OCI-LY1 (cell line): ENCODE results near the gene ASCL1.

Source experiments
- H2AFZ ChIP-seq: fragments of 200-600 bp; sonication (generic), shearing (Covaris generic); 2 replicates; pipeline ENCODE4 v1.6.0; 2014; ENCODE audit warnings: antibody characterized with exemption, mild to moderate bottlenecking, low read length
- H3F3A ChIP-seq: fragments of 200-600 bp; sonication (generic), shearing (Covaris generic); 2 replicates; pipeline ENCODE4 v1.6.0; 2014; ENCODE audit warnings: mild to moderate bottlenecking, antibody characterized with exemption, low read length, moderate library complexity; ENCODE audit not compliant: insufficient read depth
- H3K27ac ChIP-seq: fragments of 200-600 bp; sonication (generic); 2 replicates; pipeline ENCODE4 v1.5.1; 2014; ENCODE audit warnings: low read length, mixed run types, mild to moderate bottlenecking, low read depth; ENCODE audit not compliant: poor library complexity, severe bottlenecking
- H3K27me3 ChIP-seq: fragments of 200-600 bp; sonication (generic); 2 replicates; pipeline ENCODE4 v1.6.0; 2014; ENCODE audit warnings: antibody characterized with exemption, mild to moderate bottlenecking, low read length, moderate library complexity; ENCODE audit not compliant: insufficient read depth
- H3K36me3 ChIP-seq: fragments of 200-600 bp; sonication (generic); 2 replicates; pipeline ENCODE4 v1.6.1; 2014; ENCODE audit warnings: mild to moderate bottlenecking, antibody characterized with exemption, low read length, moderate library complexity, mixed read lengths; ENCODE audit not compliant: insufficient read depth
- H3K4me1 ChIP-seq: fragments of 200-600 bp; sonication (generic); 2 replicates; pipeline ENCODE4 v1.5.1; 2014; ENCODE audit warnings: mild to moderate bottlenecking, low read length, moderate library complexity; ENCODE audit not compliant: insufficient read depth, severe bottlenecking
- H3K4me2 ChIP-seq: fragments of 200-600 bp; sonication (generic), shearing (Covaris generic); 2 replicates; pipeline ENCODE4 v1.6.1; 2014; ENCODE audit warnings: low read length
- H3K4me3 ChIP-seq: fragments of 200-600 bp; sonication (generic); 2 replicates; pipeline ENCODE4 v1.5.1; 2014; ENCODE audit warnings: low read length, low read depth, mild to moderate bottlenecking, mixed read lengths; ENCODE audit not compliant: poor library complexity, severe bottlenecking
- H3K79me2 ChIP-seq: fragments of 200-600 bp; shearing (Covaris generic); 2 replicates; pipeline ENCODE4 v1.6.1; 2016; ENCODE audit warnings: mixed run types, low read length, mixed read lengths; ENCODE audit not compliant: insufficient read depth
- H3K9ac ChIP-seq: fragments of 200-600 bp; sonication (generic), shearing (Covaris generic); 2 replicates; pipeline ENCODE4 v1.6.1; 2014; ENCODE audit warnings: mild to moderate bottlenecking, low read length, mixed read lengths
- H3K9me2 ChIP-seq: fragments of 200-600 bp; sonication (generic), shearing (Covaris generic); 2 replicates; pipeline ENCODE4 v1.6.1; 2014; ENCODE audit warnings: low read depth, mild to moderate bottlenecking, low read length, mixed read lengths
- H3K9me3 ChIP-seq: fragments of 200-600 bp; shearing (Covaris generic); 2 replicates; pipeline ENCODE4 v1.6.1; 2014; ENCODE audit warnings: low read length, mixed read lengths
- H4K20me1 ChIP-seq: fragments of 200-600 bp; sonication (generic), shearing (Covaris generic); 2 replicates; pipeline ENCODE4 v1.6.0; 2016; ENCODE audit warnings: mild to moderate bottlenecking, low read length; ENCODE audit not compliant: insufficient read depth
- CTCF ChIP-seq: fragments of 200-600 bp; sonication (generic), shearing (Covaris generic); IDR thresholded peaks from 2 replicates; pipeline ENCODE4 v1.5.1; 2017; ENCODE audit warnings: mild to moderate bottlenecking, antibody characterized with exemption, low read length, moderate library complexity, mixed read lengths
- EZH2 ChIP-seq: fragments of 200-600 bp; sonication (generic), shearing (Covaris generic); IDR thresholded peaks from 2 replicates; pipeline ENCODE4 v1.8.0; 2017; ENCODE audit warnings: borderline replicate concordance, mixed run types, mild to moderate bottlenecking, antibody characterized with exemption, low read length, moderate library complexity, mixed read lengths

The ASCL1 gene

GRCh38 chr12:102959391-102959790, 1.9 kb downstream of the ASCL1 start:
- TF ChIP-seq EZH2, result no peak
- TF ChIP-seq CTCF, result no peak
- no peaks in the 10 kb centered on the region for H3K27me3 ChIP-seq

GRCh38 chr12:102960766-102961465, 3.4 kb downstream of the ASCL1 start:
- no peak overlapping the region for H3K4me3 ChIP-seq
- H2AFZ ChIP-seq, result no peak overlapping the region
- H4K20me1 ChIP-seq, result no peaks in the 10 kb centered on the region
- no peak overlapping the region for H3K27ac ChIP-seq
- H3K9ac ChIP-seq, result no peak overlapping the region
- no peaks in the 10 kb centered on the region for H3K9me2 ChIP-seq
- no peaks in the 10 kb centered on the region for H3K36me3 ChIP-seq
- H3K4me2 ChIP-seq, result no peak overlapping the region
- H3K79me2 ChIP-seq, result no peaks in the 10 kb centered on the region
- no peaks in the 10 kb centered on the region for H3K9me3 ChIP-seq
- no peaks in the 10 kb centered on the region for H3K4me1 ChIP-seq
- no peaks in the 10 kb centered on the region for H3F3A ChIP-seq
- TF ChIP-seq CTCF (no peak), EZH2 (no peak)
- no peaks in the 10 kb centered on the region for H3K27me3 ChIP-seq

More at GRCh38 chr12:102959391-102959790, 1.9 kb downstream of the ASCL1 start:
- Histone ChIP-seq H3K9ac (no peak overlapping the region), H3K9me3 (no peaks in the 10 kb centered on the region), H3K9me2 (no peaks in the 10 kb centered on the region), H3K4me2 (no peak overlapping the region), H3F3A (no peaks in the 10 kb centered on the region), H3K79me2 (no peaks in the 10 kb centered on the region), H3K4me1 (no peaks in the 10 kb centered on the region), H4K20me1 (no peaks in the 10 kb centered on the region), H2AFZ (no peak overlapping the region), H3K36me3 (no peaks in the 10 kb centered on the region), H3K27ac (no peak overlapping the region), H3K4me3 (no peak overlapping the region)

GRCh38 chr12:102961466-102961855, 4.0 kb downstream of the ASCL1 start:
- Histone ChIP-seq H3K79me2 (no peaks in the 10 kb centered on the region), H3K9me3 (no peaks in the 10 kb centered on the region), H3K9me2 (no peaks in the 10 kb centered on the region), H2AFZ (no peak overlapping the region), H3K27ac (no peak overlapping the region), H3F3A (no peaks in the 10 kb centered on the region), H3K4me3 (no peak overlapping the region), H4K20me1 (no peaks in the 10 kb centered on the region), H3K9ac (no peak overlapping the region), H3K36me3 (no peaks in the 10 kb centered on the region), H3K27me3 (no peaks in the 10 kb centered on the region), H3K4me1 (no peaks in the 10 kb centered on the region), H3K4me2 (no peak overlapping the region)
- TF ChIP-seq CTCF, result no peak
- TF ChIP-seq EZH2, result no peak
